T-helper 2 cell treated with Interferon-gamma antibody and Interleukin-4, amounts not matched to agents 100 ng/mL and 5 ng/mL, for 36 hours (primary cell): ENCODE results near the gene COPS2. TPM values are rescaled to one million over a fixed set of nuclear protein-coding genes. Genes with fewer than 3 reads are reported as not detected.
"Not testable (repeated sequence)": the region's sequence is repeated elsewhere in the genome, so short reads cannot be mapped to it uniquely, and the experiment has no call there.

ENCODE experiments used
- intact Hi-C: fragments of 100-400 bp; cut with micrococcal nuclease; formaldehyde crosslinking; loops from one replicate; pipeline ENCODE4 v1.15.1; 2023
- total RNA-seq: library from RNA; stranded (reverse); gene quantifications from 2 replicates; pipeline ENCODE4 v1.2.3, GENCODE V29; 2022

Gene COPS2
- total RNA-seq = 65.6 and 67.1 TPM in 2 replicates

- intact Hi-C loops = loop anchor here (1.0 to 10.0 kb wide), 12 partner anchors 15 to 1750 kb away; partner anchors contain the start of genes AP4E1, CEP152, DUT and EID1
Measured at GRCh38 chr15:49155110-49155833, at the start of gene COPS2. COPS2 (minus strand) TSS chr15:49155599; CDS start chr15:49155578, 21 bp downstream.

GRCh38 chr15:49200347-49200746 lies 44.9 kb upstream of the COPS2 start:
- intact Hi-C loops = no loop called here

DNA sequence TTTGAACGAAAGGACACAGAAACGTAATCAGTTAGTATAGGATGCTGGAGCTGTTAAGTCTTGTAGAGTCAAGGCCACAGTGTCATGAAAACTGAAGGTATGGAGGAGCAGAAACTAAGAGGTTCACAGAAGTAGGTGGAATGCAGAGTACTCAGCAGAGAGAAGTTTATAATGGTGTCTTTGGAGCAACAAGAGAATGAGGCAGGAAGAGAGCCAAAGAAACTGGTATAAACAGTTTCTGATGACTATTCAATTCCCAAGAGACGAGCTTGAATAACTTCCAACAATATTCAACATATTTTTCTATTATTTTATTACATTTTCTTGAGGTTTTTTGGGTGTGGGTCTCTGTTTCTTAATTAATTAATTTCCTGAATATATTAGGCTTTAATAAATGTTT lies 44.3 kb upstream of the COPS2 start:
- intact Hi-C loops = no loop called here

- intact Hi-C loops = no loop called here
Measured at GRCh38 chr15:49196856-49197255, 41.5 kb upstream of the COPS2 start.

DNA sequence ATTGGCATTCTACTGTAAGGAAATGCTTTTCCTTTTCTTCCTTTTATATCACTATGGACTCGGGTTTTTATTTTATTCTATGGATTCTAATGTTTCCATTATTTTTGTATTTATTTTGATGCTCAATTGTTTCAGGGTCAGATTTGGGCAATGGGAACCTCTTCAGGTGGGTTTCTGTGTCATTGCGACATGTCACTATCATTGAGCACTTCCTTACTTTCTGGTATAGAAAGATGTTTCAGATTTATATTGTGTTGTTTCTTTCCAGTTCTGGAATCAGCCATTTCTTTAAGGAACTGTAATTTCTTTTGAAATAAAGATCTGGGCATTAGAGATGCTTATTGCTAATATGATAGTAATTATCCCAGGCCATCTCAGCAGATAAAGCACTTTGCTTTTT lies 36.5 kb upstream of the COPS2 start:
- intact Hi-C loops = no loop called here

GRCh38 chr15:49190586-49190985 lies 35.2 kb upstream of the COPS2 start:
- intact Hi-C loops = no loop called here

DNA sequence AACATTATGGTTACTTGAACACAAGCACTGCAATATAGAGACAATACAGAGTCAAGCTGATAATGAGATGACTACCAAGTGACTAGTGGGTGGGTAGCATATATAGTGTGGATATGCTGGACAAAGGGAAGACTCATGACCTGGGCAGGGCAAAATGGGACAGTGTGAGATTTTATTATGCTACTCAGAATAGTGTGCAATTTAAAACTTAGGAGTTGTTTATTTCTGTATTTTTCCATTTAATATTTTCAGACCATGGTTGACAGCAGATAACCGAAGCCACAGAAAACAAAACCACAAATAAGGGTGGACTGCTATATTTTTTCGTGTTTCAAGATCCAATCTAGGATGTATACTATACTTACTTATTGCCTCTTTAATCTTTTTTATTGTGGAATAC lies 34.2 kb upstream of the COPS2 start:
- intact Hi-C loops = no loop called here

DNA sequence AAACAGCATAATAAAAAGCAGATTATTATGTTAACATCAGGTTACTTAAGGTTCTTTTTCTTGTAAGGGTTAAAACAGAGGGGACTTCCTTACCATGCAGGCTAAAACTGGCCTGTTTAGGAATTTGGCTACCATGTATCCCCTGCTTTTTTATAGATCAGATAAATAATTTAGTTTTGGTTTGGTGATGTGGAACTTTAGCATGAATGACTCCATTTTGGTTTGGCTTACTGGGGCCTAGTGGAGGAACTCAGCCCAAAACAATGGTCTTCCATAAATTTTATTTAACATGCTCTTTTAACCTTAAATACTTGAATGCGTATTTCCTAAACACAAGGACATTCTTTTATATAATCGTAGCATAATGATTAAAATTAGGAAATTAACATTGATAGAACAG lies 33.5 kb upstream of the COPS2 start:
- intact Hi-C loops = no loop called here

DNA sequence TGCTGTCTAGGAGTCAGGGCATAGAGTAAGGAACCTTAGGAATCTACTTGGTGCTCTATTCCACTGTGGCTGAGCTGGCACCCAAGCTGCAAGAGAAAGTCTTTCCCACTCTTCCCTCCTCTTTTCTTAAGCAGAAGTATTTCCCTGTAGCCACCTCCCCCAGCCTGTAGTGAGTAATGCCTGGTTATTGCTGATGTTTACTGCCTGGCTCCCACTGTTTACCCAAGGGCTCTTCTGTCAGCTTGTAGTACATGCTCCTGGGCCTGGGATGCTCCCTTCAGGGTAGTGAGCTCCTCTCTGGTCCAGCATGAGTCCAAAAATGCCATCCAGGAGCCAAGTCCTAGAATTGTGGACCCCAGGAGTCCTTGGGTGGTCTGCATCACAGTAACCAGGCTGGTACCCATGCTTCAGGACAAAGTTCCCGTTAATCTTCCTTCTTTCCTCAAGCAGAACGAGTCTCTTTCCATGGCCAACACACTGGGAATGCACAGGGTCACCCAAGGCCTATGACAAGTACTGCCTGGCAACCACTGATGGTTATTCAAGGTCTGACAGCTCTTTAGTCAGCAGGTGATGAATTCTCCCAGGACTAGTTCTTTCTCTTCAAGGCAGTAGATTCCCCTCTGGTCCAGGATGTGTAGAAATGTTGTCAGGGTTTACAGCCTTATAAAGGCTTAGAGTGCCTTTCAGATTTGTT lies 32.3 kb upstream of the COPS2 start:
- intact Hi-C loops = no loop called here

- intact Hi-C loops = no loop called here
Measured at GRCh38 chr15:49185473-49185872, 30.1 kb upstream of the COPS2 start.

DNA sequence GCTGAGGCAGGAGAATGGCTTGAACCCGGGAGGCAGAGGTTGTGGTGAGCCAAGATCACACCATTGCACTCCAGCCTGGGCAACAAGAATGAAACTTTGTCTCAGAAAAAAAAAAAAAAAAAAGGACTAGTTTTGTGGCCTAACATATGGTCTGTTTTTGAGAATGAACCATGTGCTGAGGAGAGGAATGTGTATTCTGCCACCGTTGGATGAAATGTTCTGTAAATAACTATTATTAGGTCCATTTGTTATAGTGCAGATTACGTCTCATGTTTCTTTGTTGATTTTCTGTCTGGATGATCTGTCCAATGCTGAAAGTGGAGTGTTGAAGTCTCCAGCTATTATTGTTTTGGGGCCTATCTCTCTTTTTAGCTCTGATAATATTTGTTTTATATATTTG lies 28.3 kb upstream of the COPS2 start:
- intact Hi-C loops = not testable (repeated sequence)

DNA sequence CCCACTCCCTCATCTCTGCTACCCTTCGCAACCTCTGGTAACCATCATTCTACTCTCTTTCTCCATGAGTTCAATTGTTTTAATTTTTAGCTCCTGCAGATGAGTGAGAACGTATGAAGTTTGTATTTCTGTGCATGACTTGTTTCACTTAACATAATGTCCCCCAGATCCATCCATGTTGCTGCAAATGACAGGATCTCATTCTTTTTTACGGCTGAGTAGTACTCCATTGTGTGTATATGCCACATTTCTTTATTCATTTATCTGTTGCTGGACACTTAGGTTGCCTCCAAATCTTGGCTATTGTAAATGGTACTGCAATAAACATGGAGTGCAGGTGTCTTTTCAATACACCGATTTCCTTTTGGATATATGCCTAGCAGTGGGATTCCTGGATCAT lies 26.7 kb upstream of the COPS2 start:
- intact Hi-C loops = no loop called here

- intact Hi-C loops = no loop called here
Measured at GRCh38 chr15:49179433-49180190, 24.2 kb upstream of the COPS2 start.

DNA sequence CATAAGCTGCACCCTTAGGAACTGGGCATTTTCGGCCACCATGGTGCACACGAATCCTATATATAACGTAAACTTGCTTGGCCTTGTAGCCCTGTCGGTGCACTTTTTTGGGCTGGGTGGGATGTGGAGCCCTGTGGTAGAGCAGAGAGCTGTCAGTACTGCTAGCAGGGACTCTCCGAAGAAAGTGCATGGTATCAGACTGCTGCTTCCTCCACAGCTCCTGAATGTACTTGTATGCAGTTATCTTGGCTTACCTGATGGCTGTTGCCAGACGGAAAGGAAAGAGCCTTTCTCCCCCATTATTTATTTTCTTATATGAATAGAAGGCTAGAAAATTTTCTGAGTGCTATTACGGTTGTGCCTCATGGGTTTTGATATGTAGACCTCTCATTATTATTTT lies 23.1 kb upstream of the COPS2 start:
- intact Hi-C loops = no loop called here

GRCh38 chr15:49175582-49176397 lies 20.4 kb upstream of the COPS2 start:
- intact Hi-C loops = not testable (repeated sequence)

DNA sequence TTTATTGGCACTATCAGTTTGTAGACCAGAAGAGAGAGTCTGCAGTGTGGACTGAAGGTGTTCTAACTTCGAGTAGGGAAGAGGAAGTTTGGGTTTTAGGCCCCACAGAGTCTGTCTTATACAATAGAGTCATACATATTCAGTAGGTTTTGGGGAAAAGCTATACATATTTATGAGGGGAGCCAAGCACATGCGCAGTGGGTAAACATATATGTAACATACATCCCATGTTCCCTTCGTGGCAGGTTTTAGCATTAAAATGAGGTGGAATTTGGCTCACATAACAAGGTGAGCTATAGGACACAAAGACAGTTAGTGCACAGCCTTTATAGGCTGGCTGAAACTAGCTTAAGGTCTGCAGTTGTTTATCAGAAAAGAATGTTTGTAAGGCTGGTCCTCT lies 19.5 kb upstream of the COPS2 start:
- intact Hi-C loops = loop anchor here (5.0 kb wide), 1 partner anchor 1247 kb away; the partner anchor contains the start of gene USP8

DNA sequence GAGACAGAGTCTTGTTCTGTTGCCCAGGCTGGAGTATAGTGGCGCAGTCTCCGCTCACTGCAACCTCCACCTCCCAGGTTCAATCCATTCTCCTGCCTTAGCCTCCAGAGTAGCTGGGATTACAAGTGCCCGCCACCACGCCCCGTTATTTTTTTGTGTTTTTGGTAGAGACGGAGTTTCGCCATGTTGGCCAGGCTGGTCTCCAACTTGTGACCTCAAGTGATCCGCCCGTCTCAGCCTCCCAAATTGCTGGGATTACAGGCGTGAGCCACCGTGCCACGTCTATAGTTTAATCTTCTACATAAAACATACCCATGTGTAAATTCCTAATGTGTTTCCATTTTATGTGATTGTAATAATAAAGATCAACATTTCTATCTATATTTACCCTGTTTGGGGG lies 16.4 kb upstream of the COPS2 start:
- intact Hi-C loops = loop anchor here (2.0 to 5.0 kb wide), 2 partner anchors 449 to 1251 kb away; partner anchors contain the start of genes DTWD1, FAM227B and USP8

DNA sequence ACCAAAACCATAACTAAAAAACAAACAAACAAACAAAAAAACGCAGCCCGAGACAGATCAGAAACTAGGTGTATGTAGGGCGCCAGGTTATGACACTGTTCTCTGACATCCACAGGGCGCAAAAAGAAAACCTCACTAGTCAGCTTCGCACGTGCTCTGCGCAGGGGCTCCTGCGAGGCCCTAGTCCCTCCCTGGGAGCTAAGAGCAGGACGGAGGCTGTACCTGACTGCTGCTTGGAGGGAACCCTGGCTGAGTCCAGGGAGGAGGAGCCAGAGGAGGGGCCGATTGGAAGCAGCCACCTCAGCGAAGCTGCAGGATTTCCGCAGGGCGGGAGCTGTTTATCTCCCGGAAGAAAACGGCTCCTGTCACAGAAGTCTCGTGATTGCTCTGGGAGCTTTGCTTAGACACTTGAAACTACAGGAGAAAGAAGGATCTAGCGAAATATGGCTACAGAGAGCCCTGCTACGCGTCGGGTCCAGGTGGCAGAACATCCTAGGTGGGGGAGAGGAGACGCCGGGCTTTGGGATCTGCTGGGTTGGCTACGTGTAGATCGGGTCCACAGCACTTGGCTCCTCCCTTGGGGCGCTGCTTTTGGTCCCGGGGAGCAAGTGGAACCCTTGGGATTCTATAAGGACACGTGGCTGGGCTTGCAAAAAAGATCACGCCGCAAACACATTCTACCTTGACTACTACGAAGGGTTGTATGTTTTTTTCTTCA lies 14.6 kb upstream of the COPS2 start, which contains the start of gene GALK2:
Gene GALK2 (plus strand): TSS at position 368 of the 718 bp plus-strand sequence. CDS start 76 bp downstream, at position 444.
- intact Hi-C loops = loop anchor here (1.0 to 5.0 kb wide), 4 partner anchors 15 to 1252 kb away; partner anchors contain the start of genes COPS2, DTWD1, FAM227B and SECISBP2L

GRCh38 chr15:49168016-49168415 lies 12.6 kb upstream of the COPS2 start:
- intact Hi-C loops = no loop called here

GRCh38 chr15:49164865-49165264 lies 9.5 kb upstream of the COPS2 start:
- intact Hi-C loops = no loop called here
